Uterus (tissue), 2 donors: Measurements from ENCODE around the gene SEL1L2.

Experiments
- CTCF ChIP-seq, 4 experiments: fragments of 200-600 bp in 2 of 4; fragments of 450-650 bp in 2 of 4; sonication (generic) in 2 of 4; IDR thresholded peaks; one replicate each; pipeline ENCODE4 v1.5.1; 2016 to 2019; ENCODE audit warnings: antibody characterized with exemption in 4 of 4, mild to moderate bottlenecking in 2 of 4, moderate library complexity in 1 of 4
- POLR2A ChIP-seq, 2 donors: fragments of 450-650 bp; IDR thresholded peaks; one replicate each; pipeline ENCODE4 v1.6.1; 2016; ENCODE audit warnings: antibody characterized with exemption in 2 of 2, mild to moderate bottlenecking in 1 of 2, moderate library complexity in 1 of 2

GRCh38 chr20:13909067-13909466 is 81.3 kb downstream of the SEL1L2 start:
- TF ChIP-seq CTCF (IDR thresholded peaks at IDR 0.05) (no peak), POLR2A (IDR thresholded peaks at IDR 0.05) (no peak)
